ENCODE measurements around the gene MATN3. TPM values are rescaled to one million over a fixed set of nuclear protein-coding genes. Genes with fewer than 3 reads are reported as not detected.
"Not testable (repeated sequence)": the region's sequence is repeated elsewhere in the genome, so short reads cannot be mapped to it uniquely, and the experiment has no call there.

Gene MATN3
- total RNA-seq, 2 experiments from 2014 or later: not detected

DNA sequence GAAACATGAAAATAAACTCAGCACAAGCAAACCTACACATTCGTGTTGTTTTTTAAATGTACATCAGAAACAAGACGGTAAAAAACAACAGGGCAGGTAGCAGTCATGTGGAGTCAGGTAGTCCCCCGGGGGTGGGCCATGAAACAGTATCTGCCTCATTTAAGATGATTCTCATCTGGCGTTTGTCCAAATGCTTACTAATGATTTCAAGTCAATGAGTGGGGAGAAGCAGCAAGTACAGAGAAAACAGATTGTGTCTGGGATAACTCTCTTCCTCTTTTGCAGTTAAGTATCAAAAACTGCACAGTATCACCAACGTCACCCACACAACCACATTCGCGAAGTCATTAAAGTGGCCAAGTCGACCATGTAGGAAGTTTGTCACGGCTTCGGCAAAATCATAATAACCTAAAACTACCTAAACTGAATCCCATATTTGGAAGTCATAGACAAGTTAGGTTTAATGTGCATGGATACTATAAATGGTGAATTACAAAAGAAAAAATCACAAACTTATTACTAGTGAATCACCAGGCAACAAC is 37.7 kb upstream of the MATN3 start:
- Histone ChIP-seq H3K27ac (ENCODE audit: low read depth in 1 of 2, low read length in 2 of 2) (peak overlapping the region in 1 of 2 donors; percentile 99), H3K36me3 (ENCODE audit: insufficient read depth, low read length) (peaks cover 3% of the 10 kb centered on the region), H3K4me1 (ENCODE audit: insufficient read depth, low read length) (peaks cover 28% of the 10 kb centered on the region), H3K9me3 (ENCODE audit: control insufficient read depth in 1 of 2, insufficient read depth in 1 of 2, low read length in 2 of 2) (no peaks in the 10 kb centered on the region), H3K4me3 (ENCODE audit: low read length) (peak overlapping the region; percentile 87), H3K27me3 (ENCODE audit: control insufficient read depth in 1 of 2, insufficient read depth in 2 of 2, low read length in 2 of 2) (peaks cover 2% of the 10 kb centered on the region in 2 experiments)
- CTCF ChIA-PET: interaction anchor here (1.1 kb wide), 1 partner anchor 11 kb away, joined by 4 read pairs; no protein-coding TSS in a partner anchor
- ATAC-seq (ENCODE audit: poor library complexity) (peak; percentile 33), DNase-seq (peak in 9 of 14 experiments; percentile 5 to 78 (median 29))
- H3K36me3 Mint-ChIP-seq (ENCODE audit: low read depth): peaks cover 17% of the 10 kb centered on the region
- peaks cover 10% of the 10 kb centered on the region for H3K27me3 Mint-ChIP-seq
- no peak overlapping the region for H3K27ac Mint-ChIP-seq
- TF ChIP-seq, protein P1, sequence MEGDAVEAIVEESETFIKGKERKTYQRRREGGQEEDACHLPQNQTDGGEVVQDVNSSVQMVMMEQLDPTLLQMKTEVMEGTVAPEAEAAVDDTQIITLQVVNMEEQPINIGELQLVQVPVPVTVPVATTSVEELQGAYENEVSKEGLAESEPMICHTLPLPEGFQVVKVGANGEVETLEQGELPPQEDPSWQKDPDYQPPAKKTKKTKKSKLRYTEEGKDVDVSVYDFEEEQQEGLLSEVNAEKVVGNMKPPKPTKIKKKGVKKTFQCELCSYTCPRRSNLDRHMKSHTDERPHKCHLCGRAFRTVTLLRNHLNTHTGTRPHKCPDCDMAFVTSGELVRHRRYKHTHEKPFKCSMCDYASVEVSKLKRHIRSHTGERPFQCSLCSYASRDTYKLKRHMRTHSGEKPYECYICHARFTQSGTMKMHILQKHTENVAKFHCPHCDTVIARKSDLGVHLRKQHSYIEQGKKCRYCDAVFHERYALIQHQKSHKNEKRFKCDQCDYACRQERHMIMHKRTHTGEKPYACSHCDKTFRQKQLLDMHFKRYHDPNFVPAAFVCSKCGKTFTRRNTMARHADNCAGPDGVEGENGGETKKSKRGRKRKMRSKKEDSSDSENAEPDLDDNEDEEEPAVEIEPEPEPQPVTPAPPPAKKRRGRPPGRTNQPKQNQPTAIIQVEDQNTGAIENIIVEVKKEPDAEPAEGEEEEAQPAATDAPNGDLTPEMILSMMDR (IDR thresholded peaks at IDR 0.05): no peak
- H3K9me3 Mint-ChIP-seq: no peaks in the 10 kb centered on the region
- H3K4me1 Mint-ChIP-seq (ENCODE audit: low read depth): peaks cover 36% of the 10 kb centered on the region
- POLR2A ChIA-PET: interaction anchor here (0.5 kb wide), 1 partner anchor 185 kb away, joined by 3 read pairs; no protein-coding TSS in a partner anchor
- intact Hi-C loops (cut with DNase I, micrococcal nuclease): loop anchor here (1.0 to 10.0 kb wide), 8 partner anchors 148 to 1488 kb away; partner anchors contain the start of genes RDH14 (in 2 of the 2), HS1BP3 (in 1 of the 2), PUM2 (in 1 of the 2) and TTC32 (in 1 of the 2)
- no peak overlapping the region for H3K4me3 Mint-ChIP-seq

GRCh38 chr2:20049637-20050036 is 37.2 kb upstream of the MATN3 start:
- H3K4me3 ChIP-seq (ENCODE audit: low read length): peak overlapping the region; percentile 87
- H3K9me3 Mint-ChIP-seq: no peaks in the 10 kb centered on the region
- peaks cover 3% of the 10 kb centered on the region for H3K36me3 ChIP-seq (ENCODE audit: insufficient read depth, low read length)
- H3K4me1 Mint-ChIP-seq (ENCODE audit: low read depth): peaks cover 38% of the 10 kb centered on the region
- H3K9me3 ChIP-seq (ENCODE audit: control insufficient read depth in 1 of 2, insufficient read depth in 1 of 2, low read length in 2 of 2): no peaks in the 10 kb centered on the region
- TF ChIP-seq, protein P1 (IDR thresholded peaks at IDR 0.05): no peak
- POLR2A ChIA-PET: interaction anchor here (0.5 kb wide), 1 partner anchor 185 kb away, joined by 3 read pairs; no protein-coding TSS in a partner anchor
- peaks cover 30% of the 10 kb centered on the region for H3K4me1 ChIP-seq (ENCODE audit: insufficient read depth, low read length)
- intact Hi-C loops (cut with DNase I, micrococcal nuclease): loop anchor here (1.0 to 10.0 kb wide), 9 partner anchors 57 to 1487 kb away; partner anchors contain the start of genes RDH14 (in 2 of the 2), HS1BP3 (in 1 of the 2), PUM2 (in 1 of the 2) and TTC32 (in 1 of the 2)
- no peak for ATAC-seq (ENCODE audit: poor library complexity)
- H3K27ac ChIP-seq (ENCODE audit: low read depth in 1 of 2, low read length in 2 of 2): no peak overlapping the region
- CTCF ChIA-PET: interaction anchor here (1.1 kb wide), 1 partner anchor 11 kb away, joined by 4 read pairs; no protein-coding TSS in a partner anchor
- no peak overlapping the region for H3K4me3 Mint-ChIP-seq
- H3K27me3 Mint-ChIP-seq: peaks cover 5% of the 10 kb centered on the region
- peaks cover 19% of the 10 kb centered on the region for H3K36me3 Mint-ChIP-seq (ENCODE audit: low read depth)
- DNase-seq: peak in 3 of 14 experiments; percentile 6 to 40 (median 28)
- no peak overlapping the region for H3K27ac Mint-ChIP-seq
- peaks cover 0 to 2% of the 10 kb centered on the region in 2 experiments for H3K27me3 ChIP-seq (ENCODE audit: control insufficient read depth in 1 of 2, insufficient read depth in 2 of 2, low read length in 2 of 2)

- peaks cover 22% of the 10 kb centered on the region for H3K36me3 Mint-ChIP-seq (ENCODE audit: low read depth)
- H3K4me3 ChIP-seq (ENCODE audit: low read length): peak overlapping the region; percentile 87
- H3K27me3 Mint-ChIP-seq: no peaks in the 10 kb centered on the region
- no peak overlapping the region for H3K27ac Mint-ChIP-seq
- ChIA-PET CTCF (interaction anchor here (1.1 kb wide), 1 partner anchor 12 kb away, joined by 4 read pairs; no protein-coding TSS in a partner anchor), POLR2A (no interaction called here)
- H3K9me3 Mint-ChIP-seq: no peaks in the 10 kb centered on the region
- no peak overlapping the region for H3K27ac ChIP-seq (ENCODE audit: low read depth in 1 of 2, low read length in 2 of 2)
- TF ChIP-seq, protein P1 (IDR thresholded peaks at IDR 0.05): no peak
- intact Hi-C loops (cut with DNase I, micrococcal nuclease): loop anchor here in 1 of 2 experiments (2.0 kb wide), 1 partner anchor 56 kb away; no protein-coding TSS in a partner anchor
- H3K9me3 ChIP-seq (ENCODE audit: control insufficient read depth in 1 of 2, insufficient read depth in 1 of 2, low read length in 2 of 2): no peaks in the 10 kb centered on the region
- peaks cover 9% of the 10 kb centered on the region for H3K36me3 ChIP-seq (ENCODE audit: insufficient read depth, low read length)
- H3K4me3 Mint-ChIP-seq: no peak overlapping the region
- peaks cover 42% of the 10 kb centered on the region for H3K4me1 Mint-ChIP-seq (ENCODE audit: low read depth)
- peaks cover 0 to 2% of the 10 kb centered on the region in 2 experiments for H3K27me3 ChIP-seq (ENCODE audit: control insufficient read depth in 1 of 2, insufficient read depth in 2 of 2, low read length in 2 of 2)
- DNase-seq (no peak), ATAC-seq (ENCODE audit: poor library complexity) (no peak)
- H3K4me1 ChIP-seq (ENCODE audit: insufficient read depth, low read length): peaks cover 30% of the 10 kb centered on the region
These were observed 36.3 kb upstream of the MATN3 start for GRCh38 chr2:20048488-20049448.

- H3K4me3 Mint-ChIP-seq; H3K27me3 Mint-ChIP-seq; H3K9me3 Mint-ChIP-seq; H3K9me3 ChIP-seq (ENCODE audit: control insufficient read depth in 1 of 2, insufficient read depth in 1 of 2, low read length in 2 of 2); H3K27ac Mint-ChIP-seq; H3K27me3 ChIP-seq (ENCODE audit: control insufficient read depth in 1 of 2, insufficient read depth in 2 of 2, low read length in 2 of 2); ATAC-seq (ENCODE audit: poor library complexity); intact Hi-C loops (cut with DNase I, micrococcal nuclease); H3K27ac ChIP-seq (ENCODE audit: low read depth in 1 of 2, low read length in 2 of 2); CTCF ChIA-PET; H3K4me3 ChIP-seq (ENCODE audit: low read length); DNase-seq: not testable (repeated sequence)
- Mint-ChIP-seq H3K4me1 (ENCODE audit: low read depth) (peaks cover 42% of the 10 kb centered on the region), H3K36me3 (ENCODE audit: low read depth) (peaks cover 32% of the 10 kb centered on the region)
- Histone ChIP-seq H3K36me3 (ENCODE audit: insufficient read depth, low read length) (peaks cover 23% of the 10 kb centered on the region), H3K4me1 (ENCODE audit: insufficient read depth, low read length) (peaks cover 19% of the 10 kb centered on the region)
- POLR2A ChIA-PET: interaction anchor here (0.6 kb wide), 1 partner anchor 15 kb away, joined by 3 read pairs; no protein-coding TSS in a partner anchor
These were observed 33.3 kb upstream of the MATN3 start for GRCh38 chr2:20045712-20046292.
